ENCODE measurements around the gene KCNH5.

DNA sequence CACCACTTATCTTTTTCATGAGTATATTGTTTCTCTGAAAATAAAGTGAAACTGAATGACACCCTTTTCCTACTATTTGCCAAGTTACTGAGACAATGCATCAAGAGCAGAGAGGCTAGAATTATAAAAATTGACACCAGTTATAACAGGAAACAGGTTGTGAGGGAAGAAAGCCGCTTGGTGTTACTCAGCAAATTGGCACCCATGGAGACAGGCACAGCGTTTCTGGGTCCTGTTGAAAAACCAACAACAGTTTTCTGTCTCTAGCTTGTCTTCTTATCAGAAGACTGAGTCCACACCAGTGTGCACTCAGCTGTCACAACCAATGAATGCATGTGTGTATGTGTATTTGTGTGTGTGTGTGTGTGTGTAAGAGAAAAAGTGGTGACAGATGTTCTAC is 267.7 kb downstream of the KCNH5 start:
- TF ChIP-seq, protein P1, sequence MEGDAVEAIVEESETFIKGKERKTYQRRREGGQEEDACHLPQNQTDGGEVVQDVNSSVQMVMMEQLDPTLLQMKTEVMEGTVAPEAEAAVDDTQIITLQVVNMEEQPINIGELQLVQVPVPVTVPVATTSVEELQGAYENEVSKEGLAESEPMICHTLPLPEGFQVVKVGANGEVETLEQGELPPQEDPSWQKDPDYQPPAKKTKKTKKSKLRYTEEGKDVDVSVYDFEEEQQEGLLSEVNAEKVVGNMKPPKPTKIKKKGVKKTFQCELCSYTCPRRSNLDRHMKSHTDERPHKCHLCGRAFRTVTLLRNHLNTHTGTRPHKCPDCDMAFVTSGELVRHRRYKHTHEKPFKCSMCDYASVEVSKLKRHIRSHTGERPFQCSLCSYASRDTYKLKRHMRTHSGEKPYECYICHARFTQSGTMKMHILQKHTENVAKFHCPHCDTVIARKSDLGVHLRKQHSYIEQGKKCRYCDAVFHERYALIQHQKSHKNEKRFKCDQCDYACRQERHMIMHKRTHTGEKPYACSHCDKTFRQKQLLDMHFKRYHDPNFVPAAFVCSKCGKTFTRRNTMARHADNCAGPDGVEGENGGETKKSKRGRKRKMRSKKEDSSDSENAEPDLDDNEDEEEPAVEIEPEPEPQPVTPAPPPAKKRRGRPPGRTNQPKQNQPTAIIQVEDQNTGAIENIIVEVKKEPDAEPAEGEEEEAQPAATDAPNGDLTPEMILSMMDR (IDR thresholded peaks at IDR 0.05) = no peak
- TF ChIP-seq JUN (CRISPR knock-in tag; IDR thresholded peaks at IDR 0.05) (no peak), ESRRA (CRISPR knock-in tag; IDR thresholded peaks at IDR 0.05; ENCODE audit: borderline replicate concordance) (no peak), ZNF232 (CRISPR knock-in tag; IDR thresholded peaks at IDR 0.05) (no peak), CREB1 (CRISPR knock-in tag; IDR thresholded peaks at IDR 0.05) (no peak)
- TF ChIP-seq, protein P2, sequence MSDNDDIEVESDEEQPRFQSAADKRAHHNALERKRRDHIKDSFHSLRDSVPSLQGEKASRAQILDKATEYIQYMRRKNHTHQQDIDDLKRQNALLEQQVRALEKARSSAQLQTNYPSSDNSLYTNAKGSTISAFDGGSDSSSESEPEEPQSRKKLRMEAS (CRISPR knock-in tag; IDR thresholded peaks at IDR 0.05) = no peak
